Uterus (tissue), 2 donors: ENCODE data around the gene CFAP43.

Experiments
- POLR2A ChIP-seq, 2 donors: fragments of 450-650 bp; IDR thresholded peaks; one replicate each; pipeline ENCODE4 v1.6.1; 2016; ENCODE audit warnings: antibody characterized with exemption in 2 of 2, mild to moderate bottlenecking in 1 of 2, moderate library complexity in 1 of 2
- TF ChIP-seq, protein P1 (sequence below), 4 experiments: fragments of 200-600 bp in 2 of 4; fragments of 450-650 bp in 2 of 4; sonication (generic) in 2 of 4; IDR thresholded peaks; one replicate each; pipeline ENCODE4 v1.5.1; 2016 to 2019; ENCODE audit warnings: antibody characterized with exemption in 4 of 4, mild to moderate bottlenecking in 2 of 4, moderate library complexity in 1 of 4

DNA sequence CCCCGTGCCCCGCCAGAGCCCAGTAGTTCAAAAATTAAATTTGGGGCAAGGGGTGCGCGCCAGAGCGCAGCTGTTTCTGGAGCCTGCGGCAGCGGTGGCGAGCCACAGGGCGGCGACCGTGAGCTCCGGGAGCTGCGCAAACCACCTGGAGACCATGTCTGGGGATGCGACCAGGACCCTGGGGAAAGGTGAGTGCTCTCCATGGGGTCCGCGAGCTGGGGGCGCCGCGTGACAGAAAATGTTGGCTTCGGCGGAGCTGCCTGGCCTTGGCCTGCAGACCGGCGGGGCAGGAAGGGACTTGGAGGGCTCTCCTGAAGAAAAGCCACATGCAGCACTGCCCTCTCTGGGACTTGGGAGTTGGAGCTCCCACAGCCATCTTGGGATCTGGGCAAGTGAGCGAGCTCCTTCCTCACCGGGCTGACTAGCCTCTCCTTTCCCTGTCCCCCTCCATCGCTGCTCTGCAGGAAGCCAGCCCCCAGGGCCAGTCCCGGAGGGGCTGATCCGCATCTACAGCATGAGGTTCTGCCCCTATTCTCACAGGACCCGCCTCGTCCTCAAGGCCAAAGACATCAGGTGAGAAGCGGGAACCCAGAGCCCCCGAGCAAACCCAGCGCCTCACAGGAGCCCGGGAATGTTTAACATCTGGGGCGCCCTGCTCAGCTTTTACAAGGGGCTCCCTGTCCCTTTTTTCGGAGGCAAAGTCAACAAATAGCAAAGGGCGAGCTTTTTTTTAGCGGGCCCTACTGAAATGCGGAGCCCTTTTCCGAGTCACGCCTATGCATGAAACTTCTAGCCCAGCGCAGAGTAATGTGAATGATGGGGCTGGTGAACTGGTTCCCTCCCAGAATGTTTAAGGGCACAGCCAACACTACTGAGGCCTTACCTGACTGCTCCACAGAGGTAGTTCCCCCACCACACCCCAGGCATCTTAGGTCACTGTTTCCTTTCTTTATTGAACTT is 42.9 kb upstream of the CFAP43 start:
- TF ChIP-seq, protein P1, sequence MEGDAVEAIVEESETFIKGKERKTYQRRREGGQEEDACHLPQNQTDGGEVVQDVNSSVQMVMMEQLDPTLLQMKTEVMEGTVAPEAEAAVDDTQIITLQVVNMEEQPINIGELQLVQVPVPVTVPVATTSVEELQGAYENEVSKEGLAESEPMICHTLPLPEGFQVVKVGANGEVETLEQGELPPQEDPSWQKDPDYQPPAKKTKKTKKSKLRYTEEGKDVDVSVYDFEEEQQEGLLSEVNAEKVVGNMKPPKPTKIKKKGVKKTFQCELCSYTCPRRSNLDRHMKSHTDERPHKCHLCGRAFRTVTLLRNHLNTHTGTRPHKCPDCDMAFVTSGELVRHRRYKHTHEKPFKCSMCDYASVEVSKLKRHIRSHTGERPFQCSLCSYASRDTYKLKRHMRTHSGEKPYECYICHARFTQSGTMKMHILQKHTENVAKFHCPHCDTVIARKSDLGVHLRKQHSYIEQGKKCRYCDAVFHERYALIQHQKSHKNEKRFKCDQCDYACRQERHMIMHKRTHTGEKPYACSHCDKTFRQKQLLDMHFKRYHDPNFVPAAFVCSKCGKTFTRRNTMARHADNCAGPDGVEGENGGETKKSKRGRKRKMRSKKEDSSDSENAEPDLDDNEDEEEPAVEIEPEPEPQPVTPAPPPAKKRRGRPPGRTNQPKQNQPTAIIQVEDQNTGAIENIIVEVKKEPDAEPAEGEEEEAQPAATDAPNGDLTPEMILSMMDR (IDR thresholded peaks at IDR 0.05): peak; percentile 37 to 73 (median 62)
- no peak for TF ChIP-seq POLR2A (IDR thresholded peaks at IDR 0.05)
